HepG2 (cell line): ENCODE results near the gene ENTREP3. TPM values are rescaled to one million over a fixed set of nuclear protein-coding genes. Genes with fewer than 3 reads are reported as not detected.

Source experiments
- AFF4 ChIP-seq: sonication (generic); formaldehyde crosslinking; IDR thresholded peaks from 2 replicates; pipeline ENCODE4 v1.4.0; 2020; ENCODE audit warnings: missing genetic modification reagents
- ERF ChIP-seq: IDR thresholded peaks from 2 replicates; pipeline ENCODE4 v1.6.1; 2018; ENCODE audit warnings: missing biosample characterization, missing genetic modification reagents
- EZH2 ChIP-seq: conservative IDR thresholded peaks from 2 replicates; pipeline ENCODE4 v1.6.1; 2012; ENCODE audit warnings: mild to moderate bottlenecking, low read depth, low read length, moderate library complexity
- HOXD1 ChIP-seq: sonication (generic); formaldehyde crosslinking; IDR thresholded peaks from 2 replicates; pipeline ENCODE4 v1.5.0; 2020; ENCODE audit warnings: missing genetic modification reagents
- KLF16 ChIP-seq, 2 experiments: sonication (generic) in 1 of 2; formaldehyde crosslinking in 1 of 2; IDR thresholded peaks; 2 replicates each; pipeline versions ENCODE4 v1.6.1 to v1.8.0; 2016 to 2023; ENCODE audit warnings: missing genetic modification reagents in 2 of 2, missing compliant biosample characterization in 1 of 2
- KLF6 ChIP-seq: IDR thresholded peaks from 2 replicates; pipeline ENCODE4 v1.8.0; 2016; ENCODE audit warnings: missing biosample characterization, missing genetic modification reagents
- MBNL3 ChIP-seq: fragments of 250-450 bp; sonication (Bioruptor Pico); conservative IDR thresholded peaks from 2 replicates; pipeline ENCODE4 v1.8.0; 2022; ENCODE audit warnings: mild to moderate bottlenecking, inconsistent platforms
- MTF2 ChIP-seq: sonication (generic); formaldehyde crosslinking; IDR thresholded peaks from 2 replicates; pipeline ENCODE4 v1.5.0; 2020; ENCODE audit warnings: missing genetic modification reagents, borderline replicate concordance
- NCOA1 ChIP-seq: sonication (generic); formaldehyde crosslinking; IDR thresholded peaks from 2 replicates; pipeline ENCODE4 v1.9.0; 2021; ENCODE audit warnings: missing genetic modification reagents
- NCOA5 ChIP-seq: sonication (generic); formaldehyde crosslinking; IDR thresholded peaks from 2 replicates; pipeline ENCODE4 v1.4.0; 2020; ENCODE audit warnings: missing genetic modification reagents
- NFRKB ChIP-seq: fragments of 450-650 bp; IDR thresholded peaks from 2 replicates; pipeline ENCODE4 v1.6.1; 2017
- NONO ChIP-seq, 2 experiments: fragments of 450-650 bp in 1 of 2; sonication (generic) in 1 of 2; formaldehyde crosslinking in 1 of 2; IDR thresholded peaks in 1 of 2; conservative IDR thresholded peaks in 1 of 2; 2 replicates each; pipeline versions ENCODE4 v1.6.1 to v1.8.0; 2017 to 2022; ENCODE audit warnings: mild to moderate bottlenecking in 1 of 2, missing genetic modification reagents in 1 of 2, moderate library complexity in 1 of 2
- PPARG ChIP-seq: conservative IDR thresholded peaks from 2 replicates; pipeline ENCODE4 v1.6.1; 2016; ENCODE audit warnings: missing biosample characterization, missing genetic modification reagents
- TAF1 ChIP-seq: sonication (generic); formaldehyde crosslinking; IDR thresholded peaks from 2 replicates; pipeline ENCODE4 v1.4.0; 2020; ENCODE audit warnings: missing genetic modification reagents
- ZFP62 ChIP-seq: sonication (generic); formaldehyde crosslinking; IDR thresholded peaks from 2 replicates; pipeline ENCODE4 v1.4.0; 2020; ENCODE audit warnings: missing genetic modification reagents
- ZFX ChIP-seq: sonication (generic); formaldehyde crosslinking; IDR thresholded peaks from 2 replicates; pipeline ENCODE4 v1.4.0; 2020; ENCODE audit warnings: mild to moderate bottlenecking, low read depth, missing genetic modification reagents, moderate library complexity
- ZMYM4 ChIP-seq: sonication (generic); formaldehyde crosslinking; IDR thresholded peaks from 2 replicates; pipeline ENCODE4 v1.8.1; 2023; ENCODE audit warnings: mild to moderate bottlenecking, missing genetic modification reagents
- ZNF296 ChIP-seq: sonication (generic); formaldehyde crosslinking; conservative IDR thresholded peaks from 2 replicates; pipeline ENCODE4 v1.5.0; 2020; ENCODE audit warnings: mild to moderate bottlenecking, missing genetic modification reagents
- ZNF34 ChIP-seq: sonication (generic); formaldehyde crosslinking; IDR thresholded peaks from 2 replicates; pipeline ENCODE4 v1.4.0; 2020; ENCODE audit warnings: mild to moderate bottlenecking, missing genetic modification reagents, borderline replicate concordance
- ZNF44 ChIP-seq: sonication (generic); formaldehyde crosslinking; IDR thresholded peaks from 2 replicates; pipeline ENCODE4 v1.5.1; 2020; ENCODE audit warnings: mild to moderate bottlenecking, missing genetic modification reagents
- ZNF468 ChIP-seq: sonication (generic); formaldehyde crosslinking; IDR thresholded peaks from 2 replicates; pipeline ENCODE4 v1.8.0; 2022; ENCODE audit warnings: mild to moderate bottlenecking, moderate library complexity, missing genetic modification reagents
- ZNF484 ChIP-seq: sonication (generic); formaldehyde crosslinking; IDR thresholded peaks from 2 replicates; pipeline ENCODE4 v1.5.1; 2020; ENCODE audit warnings: mild to moderate bottlenecking, low read depth, missing genetic modification reagents, borderline replicate concordance
- ZNF670 ChIP-seq: sonication (generic); formaldehyde crosslinking; IDR thresholded peaks from 2 replicates; pipeline ENCODE4 v1.8.0; 2022; ENCODE audit warnings: mild to moderate bottlenecking, missing genetic modification reagents, borderline replicate concordance
- polyA plus RNA-seq, 8 experiments: library from polyadenylated mRNA; depleted of rRNA in 3 of 8; stranded (reverse) in 7 of 8; unstranded in 1 of 8; fragments of >200 nt; fragmentation: Illumina TruSeq in 4 of 8; extraction: Trizol in 4 of 8; gene quantifications; 2 replicates each; pipeline versions ENCODE4 v1.2.1 to v1.2.3, GENCODE V29; 2011 to 2016; ENCODE audit warnings: low read depth in 4 of 8, missing spikeins in 1 of 8, mixed read lengths in 1 of 8; ENCODE audit not compliant: insufficient read depth in 1 of 8
- total RNA-seq, 5 experiments: library from RNA; depleted of rRNA; stranded (reverse); fragments of >200 nt; fragmentation: Illumina TruSeq; extraction: Trizol; gene quantifications; 2 replicates each; pipeline ENCODE4 v1.2.3, GENCODE V29; 2016; ENCODE audit warnings: low read depth in 1 of 5
- TF ChIP-seq, protein P1 (sequence below), 2 experiments: sonication (generic) in 1 of 2; formaldehyde crosslinking in 1 of 2; IDR thresholded peaks; 2 replicates each; pipeline versions ENCODE4 v1.5.1 to v1.6.1; 2011 to 2020; ENCODE audit warnings: borderline replicate concordance in 1 of 2, low read depth in 1 of 2, low read length in 1 of 2, mild to moderate bottlenecking in 1 of 2, missing genetic modification reagents in 1 of 2, moderate library complexity in 1 of 2

ENTREP3 gene
- total and polyA plus RNA-seq, 2 of the 13 experiments (the other 11 are each of a cell fraction or from before 2014, with no cell fraction given) = 4.1 to 9.9 TPM

- TF ChIP-seq, protein P1, sequence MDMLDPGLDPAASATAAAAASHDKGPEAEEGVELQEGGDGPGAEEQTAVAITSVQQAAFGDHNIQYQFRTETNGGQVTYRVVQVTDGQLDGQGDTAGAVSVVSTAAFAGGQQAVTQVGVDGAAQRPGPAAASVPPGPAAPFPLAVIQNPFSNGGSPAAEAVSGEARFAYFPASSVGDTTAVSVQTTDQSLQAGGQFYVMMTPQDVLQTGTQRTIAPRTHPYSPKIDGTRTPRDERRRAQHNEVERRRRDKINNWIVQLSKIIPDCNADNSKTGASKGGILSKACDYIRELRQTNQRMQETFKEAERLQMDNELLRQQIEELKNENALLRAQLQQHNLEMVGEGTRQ (IDR thresholded peaks at IDR 0.05; ENCODE audit: low read depth, low read length) = no peak
- TF ChIP-seq, protein P1 (CRISPR knock-in tag; IDR thresholded peaks at IDR 0.05; ENCODE audit: borderline replicate concordance) = no peak
- 0 out of 2 replicates have a peak, but pooled peaks have one; percentile 19 for TF ChIP-seq ZNF670
- TF ChIP-seq ZNF296 (CRISPR knock-in tag) = no peak
- TF ChIP-seq EZH2 = no peak
- TF ChIP-seq AFF4 = 0 out of 2 replicates have a peak, but pooled peaks have one; percentile 42
- no peak for TF ChIP-seq NFRKB
- peak in 1 of 2 experiments; percentile 68; a peak in 1 of 4 replicates for TF ChIP-seq KLF16 (CRISPR knock-in tag; IDR thresholded peaks at IDR 0.05)
- TF ChIP-seq MTF2 (CRISPR knock-in tag) = no peak
- 0 out of 2 replicates have a peak, but pooled peaks have one; percentile 6 for TF ChIP-seq ZNF34 (CRISPR knock-in tag)
- peak; percentile 68; the same call in 1 of the 2 replicates for TF ChIP-seq TAF1 (CRISPR knock-in tag)
- peak; percentile 78; the same call in 1 of the 2 replicates for TF ChIP-seq ERF (CRISPR knock-in tag)
- TF ChIP-seq ZNF44 (CRISPR knock-in tag) = no peak
- TF ChIP-seq MBNL3 (CRISPR knock-in tag) = no peak
- no peak for TF ChIP-seq PPARG (CRISPR knock-in tag)
- peak; percentile 50 for TF ChIP-seq ZMYM4 (CRISPR knock-in tag)
- TF ChIP-seq ZNF484 (CRISPR knock-in tag) = no peak
- TF ChIP-seq ZNF468 (CRISPR knock-in tag) = no peak
- TF ChIP-seq KLF6 (CRISPR knock-in tag) = peak; percentile 22; the same call in 1 of the 2 replicates
- TF ChIP-seq ZFX (CRISPR knock-in tag) = peak; percentile 73
- TF ChIP-seq NONO (IDR thresholded peaks at IDR 0.05) = no peak
- no peak for TF ChIP-seq NONO (CRISPR knock-in tag; conservative IDR thresholded peaks at IDR 0.05)
- no peak for TF ChIP-seq NCOA1 (CRISPR knock-in tag)
- peak; percentile 23; the same call in 1 of the 2 replicates for TF ChIP-seq HOXD1 (CRISPR knock-in tag)
- no peak for TF ChIP-seq NCOA5 (CRISPR knock-in tag)
- TF ChIP-seq ZFP62 (CRISPR knock-in tag) = no peak
Observed at GRCh38 chr1:155227261-155228095, 27.8 kb downstream of the ENTREP3 start (continued).
